ENCODE measurements around the gene CDC73.
"Not testable (repeated sequence)": the region's sequence is repeated elsewhere in the genome, so short reads cannot be mapped to it uniquely, and the experiment has no call there.

CDC73 gene

DNA sequence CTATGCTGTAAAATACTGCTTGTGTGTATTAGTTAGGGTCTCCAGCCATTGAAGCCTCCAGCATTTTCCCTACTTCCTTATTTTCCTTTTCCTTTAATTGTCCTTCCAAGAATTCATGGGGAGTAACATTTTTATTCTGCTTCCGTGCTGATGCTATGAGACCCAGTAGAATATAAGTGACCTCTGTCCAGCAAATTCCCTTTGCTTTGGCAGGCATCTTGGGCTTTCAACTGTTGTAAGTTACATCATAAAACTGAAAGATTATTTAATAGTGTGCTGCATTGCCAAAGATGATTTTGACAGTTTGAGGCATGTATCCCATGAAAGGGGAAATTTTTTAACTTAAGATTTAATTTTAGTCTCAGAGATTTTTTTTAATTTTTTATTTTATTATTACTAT, 112.7 kb downstream of the CDC73 start:
- no peak for DNase-seq (ENCODE audit: low spot score)

GRCh38 chr1:193237381-193237978, 115.6 kb downstream of the CDC73 start:
- DNase-seq (ENCODE audit: low spot score), result no peak

GRCh38 chr1:193240609-193241008, 118.8 kb downstream of the CDC73 start:
- DNase-seq (ENCODE audit: low spot score), result no peak

DNA sequence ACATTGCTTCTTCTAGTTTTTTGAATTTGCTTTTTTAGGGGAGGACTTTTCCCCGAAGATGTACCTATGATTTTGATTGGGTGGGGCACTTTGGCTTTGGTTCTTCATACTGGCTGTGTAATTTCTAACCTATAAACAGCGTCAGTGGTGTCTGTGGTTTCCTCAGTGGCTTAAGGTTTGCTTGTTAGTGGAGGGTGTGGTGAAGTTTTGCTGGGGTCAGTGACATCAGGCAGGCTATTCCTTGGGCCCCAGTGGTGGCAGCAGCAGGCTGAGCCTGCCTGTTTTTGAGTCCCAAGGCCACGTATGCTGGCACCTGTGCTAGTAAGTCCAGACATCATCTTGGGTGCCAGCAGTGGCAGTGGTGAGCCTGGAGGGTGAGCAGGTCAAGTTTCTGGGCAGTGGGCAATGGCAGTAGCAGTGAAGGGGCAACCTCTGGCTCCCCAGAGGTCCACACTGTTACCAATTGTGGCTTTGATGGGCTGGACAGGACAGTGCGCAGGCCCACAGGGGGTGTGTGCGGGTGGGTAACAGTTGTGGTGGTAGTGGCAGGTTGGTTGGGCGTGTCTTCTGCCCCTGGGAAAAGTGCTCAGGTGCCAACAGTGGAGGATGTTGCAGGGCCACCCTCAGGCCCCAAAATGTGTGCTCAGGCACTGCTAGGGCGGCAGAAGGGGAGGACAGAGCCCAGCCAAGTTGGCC, 119.4 kb downstream of the CDC73 start:
- DNase-seq (ENCODE audit: low spot score), result no peak

- DNase-seq (ENCODE audit: low spot score), result no peak
These were observed 120.2 kb downstream of the CDC73 start for GRCh38 chr1:193242000-193242399.

DNA sequence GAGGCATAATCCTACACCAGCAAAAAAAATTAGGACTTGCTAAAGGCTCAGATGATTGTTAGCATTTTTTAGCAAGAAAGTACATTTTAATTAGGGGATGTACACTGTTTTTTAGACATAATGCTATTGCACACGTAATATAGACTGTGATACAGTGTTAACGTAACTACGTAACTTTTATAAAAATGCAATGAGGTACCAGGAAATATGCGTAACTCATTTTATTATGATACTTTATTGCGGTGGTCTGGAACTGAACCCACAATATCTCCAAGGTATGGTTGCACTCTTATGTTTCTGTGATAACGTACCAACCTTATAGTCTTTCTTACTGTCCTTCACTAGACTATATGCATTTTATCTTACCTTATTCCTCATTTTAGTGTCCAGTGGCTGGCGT, 127.4 kb downstream of the CDC73 start:
- DNase-seq (ENCODE audit: low spot score), result no peak

- no peak for DNase-seq (ENCODE audit: low spot score)
These were observed 130.1 kb downstream of the CDC73 start for GRCh38 chr1:193251950-193252349.

DNA sequence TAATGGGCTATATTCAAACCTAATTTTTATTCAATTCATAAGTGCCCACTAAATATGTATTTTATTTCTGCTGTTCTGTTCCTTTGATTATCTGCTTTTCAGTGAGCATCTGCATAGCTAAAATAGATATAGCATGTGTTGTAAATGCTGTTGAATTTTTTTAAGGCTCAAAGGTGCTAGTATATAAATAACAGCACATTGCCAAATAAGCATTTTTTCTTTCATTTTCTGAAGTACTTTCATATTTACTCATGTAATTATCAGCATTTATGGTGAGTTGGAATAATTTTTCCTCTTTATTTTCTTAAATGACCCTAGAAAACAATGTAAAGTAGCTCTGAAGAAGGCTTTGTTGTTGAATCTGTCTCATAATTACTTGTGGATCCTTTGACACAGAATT, 134.2 kb downstream of the CDC73 start:
- DNase-seq (ENCODE audit: low spot score), result no peak

DNA sequence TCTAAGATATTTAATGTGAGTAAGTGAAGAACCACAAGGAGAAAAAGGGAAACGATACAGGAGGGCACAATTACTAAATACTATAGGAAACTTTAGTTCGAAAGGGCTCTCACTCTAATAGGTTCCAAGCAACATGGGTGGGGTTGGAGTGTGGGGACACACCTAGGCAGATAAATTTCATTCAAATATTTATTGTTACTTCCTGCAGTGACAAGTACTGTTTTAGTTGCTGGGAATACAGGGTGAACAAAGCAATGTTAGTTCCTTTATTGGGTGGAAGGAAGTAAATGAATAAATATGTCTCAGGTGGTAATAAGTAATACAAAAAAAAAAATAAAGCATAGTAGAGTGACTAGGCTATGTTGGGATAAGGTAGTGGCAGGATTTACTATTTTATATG, 137.8 kb downstream of the CDC73 start:
- no peak for DNase-seq (ENCODE audit: low spot score)

- no peak for DNase-seq (ENCODE audit: low spot score)
These were observed 138.4 kb downstream of the CDC73 start for GRCh38 chr1:193260056-193260745.

DNA sequence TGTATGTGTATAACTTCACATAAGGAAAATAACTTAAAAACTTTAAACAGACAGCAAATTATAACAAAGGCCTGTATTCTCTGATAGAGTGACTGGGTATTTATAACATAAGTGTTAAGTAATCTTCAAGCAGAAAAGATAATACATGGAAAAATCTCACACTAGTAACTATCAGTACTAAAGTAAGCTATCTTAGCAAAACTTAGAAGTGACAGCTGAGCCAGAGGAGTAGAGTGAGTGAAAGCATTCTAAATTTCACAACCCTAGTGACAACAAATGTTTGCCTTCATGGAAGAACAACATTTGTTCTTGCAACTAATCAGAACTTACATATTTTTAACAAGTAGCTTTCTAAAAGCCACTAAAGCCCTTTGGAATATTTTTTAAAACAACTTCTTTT, 139.1 kb downstream of the CDC73 start:
- DNase-seq (ENCODE audit: low spot score), result no peak

DNA sequence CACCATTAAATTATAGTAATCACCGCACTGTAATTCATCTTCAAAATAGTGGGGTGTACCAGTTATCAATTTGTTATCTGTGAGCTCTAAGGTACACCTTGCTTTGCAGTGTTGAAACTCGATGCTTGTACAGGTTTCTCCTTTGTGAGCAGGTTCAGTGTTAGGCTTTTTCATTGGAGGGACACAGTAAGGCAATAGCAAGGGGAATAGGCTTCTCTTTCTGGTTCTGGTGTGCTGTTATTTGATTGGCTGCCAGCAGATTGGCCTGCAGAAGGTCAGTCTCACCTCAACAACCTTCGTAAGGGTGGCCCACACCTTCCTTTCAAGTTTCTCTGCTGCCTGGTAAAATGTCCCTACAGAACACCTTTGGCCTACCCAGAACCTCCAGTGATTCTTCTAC, 140.8 kb downstream of the CDC73 start:
- DNase-seq (ENCODE audit: low spot score), result no peak

- no peak for DNase-seq (ENCODE audit: low spot score)
These were observed 142.7 kb downstream of the CDC73 start for GRCh38 chr1:193264313-193265065.

DNA sequence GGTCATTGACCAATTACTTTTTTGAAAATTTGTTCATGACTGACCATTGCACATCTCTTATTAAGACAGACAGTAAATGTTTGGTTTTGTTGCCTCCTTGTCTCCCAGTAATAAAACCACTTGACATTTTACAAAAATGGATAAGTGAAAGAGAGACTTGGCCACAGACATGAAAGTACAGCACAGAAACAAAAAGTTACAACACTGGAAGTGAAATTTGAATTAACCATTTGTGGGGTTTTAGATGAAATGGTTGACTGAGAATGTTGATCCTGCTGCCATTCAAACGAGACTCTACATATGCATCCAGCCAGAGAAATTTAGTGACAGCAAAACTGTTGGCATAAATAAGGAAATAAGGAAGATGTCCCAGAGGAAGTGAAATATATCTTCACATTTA, 143.9 kb downstream of the CDC73 start:
- no peak for DNase-seq (ENCODE audit: low spot score)

- not testable (repeated sequence) for DNase-seq (ENCODE audit: low spot score)
These were observed 145.0 kb downstream of the CDC73 start for GRCh38 chr1:193266794-193267193.

GRCh38 chr1:193270996-193271395, 149.2 kb downstream of the CDC73 start:
- no peak for DNase-seq (ENCODE audit: low spot score)

GRCh38 chr1:193275773-193276172, 153.9 kb downstream of the CDC73 start:
- no peak for DNase-seq (ENCODE audit: low spot score)

GRCh38 chr1:193278968-193279367, 157.1 kb downstream of the CDC73 start:
- no peak for DNase-seq (ENCODE audit: low spot score)

GRCh38 chr1:193281894-193282293, 160.1 kb downstream of the CDC73 start:
- DNase-seq (ENCODE audit: low spot score), result no peak

- DNase-seq (ENCODE audit: low spot score), result no peak
These were observed 161.2 kb downstream of the CDC73 start for GRCh38 chr1:193283016-193283415.

- DNase-seq (ENCODE audit: low spot score), result no peak
These were observed 162.4 kb downstream of the CDC73 start for GRCh38 chr1:193284219-193284618.

DNA sequence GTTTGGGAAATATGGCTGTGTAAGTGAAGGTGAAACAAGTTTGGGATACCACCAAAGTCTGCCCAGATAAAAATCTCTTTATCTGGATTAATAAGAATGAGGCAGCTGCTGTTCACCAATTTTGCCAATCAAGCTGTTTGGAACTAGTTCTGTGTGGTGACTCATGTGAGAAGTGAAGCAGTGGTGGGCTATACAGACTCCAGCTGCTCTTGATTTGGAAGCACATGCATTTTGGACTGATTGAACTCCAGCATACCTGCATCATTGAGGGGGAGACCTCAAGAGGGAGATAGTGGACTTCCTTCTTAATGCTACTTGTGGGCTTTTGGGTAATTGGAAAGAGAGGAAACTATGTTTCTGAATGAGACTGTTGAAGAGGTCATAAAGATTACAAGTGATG, 163.8 kb downstream of the CDC73 start:
- no peak for DNase-seq (ENCODE audit: low spot score)
